ENCODE data around the gene KCNA4.

KCNA4 gene

GRCh38 chr11:29963036-29963435 lies 53.8 kb downstream of the KCNA4 start:
- Histone ChIP-seq H3K36me3 (ENCODE audit: insufficient read depth, low read length) (no peaks in the 10 kb centered on the region), H3K4me1 (ENCODE audit: insufficient read depth, low read length) (peaks cover 20% of the 10 kb centered on the region), H3K9ac (ENCODE audit: low read depth, low read length) (no peak overlapping the region), H3K9me3 (ENCODE audit: control insufficient read depth, insufficient read depth, low read length) (no peaks in the 10 kb centered on the region)

- Histone ChIP-seq H3K9ac (ENCODE audit: low read depth, low read length) (no peak overlapping the region), H3K36me3 (ENCODE audit: insufficient read depth, low read length) (no peaks in the 10 kb centered on the region), H3K4me1 (ENCODE audit: insufficient read depth, low read length) (peaks cover 28% of the 10 kb centered on the region), H3K9me3 (ENCODE audit: control insufficient read depth, insufficient read depth, low read length) (no peaks in the 10 kb centered on the region)
Observed at GRCh38 chr11:29962243-29962642, 54.6 kb downstream of the KCNA4 start.

Data from ES-I3 (cell line).